Immature natural killer cell (primary cell): Measurements from ENCODE around the gene BMF. TPM values are rescaled to one million over a fixed set of nuclear protein-coding genes. Genes with fewer than 3 reads are reported as not detected.
"Not testable (repeated sequence)": the region's sequence is repeated elsewhere in the genome, so short reads cannot be mapped to it uniquely, and the experiment has no call there.

ENCODE experiments used
- DNase-seq, 3 donors: peaks; one replicate each; pipeline ENCODE4 v3.0.0; 2022; ENCODE audit warnings: mixed read lengths in 1 of 3
- H3K27ac Mint-ChIP-seq, 6 donors: one replicate each; pipeline ENCODE4 v1.8.0; 2020; ENCODE audit warnings: mixed read lengths in 6 of 6, mild to moderate bottlenecking in 5 of 6, inconsistent platforms in 4 of 6, moderate library complexity in 3 of 6
- H3K27me3 Mint-ChIP-seq, 3 donors: one replicate each; pipeline ENCODE4 v1.8.0; 2020 to 2021; ENCODE audit warnings: low read depth in 3 of 3, mild to moderate bottlenecking in 3 of 3, mixed read lengths in 3 of 3, moderate library complexity in 3 of 3, inconsistent platforms in 1 of 3
- H3K36me3 Mint-ChIP-seq, 3 donors: one replicate each; pipeline ENCODE4 v1.8.0; 2020; ENCODE audit warnings: mixed read lengths in 3 of 3, inconsistent platforms in 2 of 3, mild to moderate bottlenecking in 2 of 3
- H3K4me1 Mint-ChIP-seq, 2 donors: one replicate each; pipeline ENCODE4 v1.8.0; 2020; ENCODE audit warnings: inconsistent platforms in 2 of 2, mild to moderate bottlenecking in 2 of 2, mixed read lengths in 2 of 2, moderate library complexity in 1 of 2
- H3K4me3 Mint-ChIP-seq, 5 donors: one replicate each; pipeline ENCODE4 v1.8.0; 2020; ENCODE audit warnings: mild to moderate bottlenecking in 5 of 5, mixed read lengths in 5 of 5, inconsistent platforms in 3 of 5, moderate library complexity in 3 of 5
- H3K9me3 Mint-ChIP-seq, 6 donors: one replicate each; pipeline ENCODE4 v1.8.0; 2020; ENCODE audit warnings: mild to moderate bottlenecking in 6 of 6, mixed read lengths in 6 of 6, inconsistent platforms in 4 of 6, moderate library complexity in 3 of 6
- polyA plus RNA-seq, 3 donors: library from polyadenylated mRNA; unstranded; fragments of 300-500 nt; fragmentation: Illumina TruSeq; gene quantifications; one replicate each; pipeline ENCODE4 v1.2.3, GENCODE V29; 2021

Gene BMF
- polyA plus RNA-seq = under 1 TPM in 2 of 3 donors, not detected in 1; 0.38 to 0.80 TPM

- peak within 1 kb of the TSS; percentile 90 to 98 (median 97) for H3K4me3 Mint-ChIP-seq
- peaks cover 24 to 25% of the 10 kb centered on the region in 2 donors for H3K4me1 Mint-ChIP-seq
- peak within 1 kb of the TSS; percentile 22 to 91 (median 69) for H3K27ac Mint-ChIP-seq
- H3K9me3 Mint-ChIP-seq = peaks cover 0 to 1% (median 0%) of the 10 kb centered on the region in 6 donors
- peaks cover 2 to 11% (median 11%) of the 10 kb centered on the region in 3 donors for H3K27me3 Mint-ChIP-seq
- H3K36me3 Mint-ChIP-seq = no peaks in the 10 kb centered on the region
- peak; percentile 91 to 93 (median 93) for DNase-seq
Measured at GRCh38 chr15:40108855-40109735, at the start of gene BMF. Gene BMF, minus strand, starts transcription at chr15:40108879. Its CDS starts 2,793 bp downstream, at chr15:40106086.

DNA sequence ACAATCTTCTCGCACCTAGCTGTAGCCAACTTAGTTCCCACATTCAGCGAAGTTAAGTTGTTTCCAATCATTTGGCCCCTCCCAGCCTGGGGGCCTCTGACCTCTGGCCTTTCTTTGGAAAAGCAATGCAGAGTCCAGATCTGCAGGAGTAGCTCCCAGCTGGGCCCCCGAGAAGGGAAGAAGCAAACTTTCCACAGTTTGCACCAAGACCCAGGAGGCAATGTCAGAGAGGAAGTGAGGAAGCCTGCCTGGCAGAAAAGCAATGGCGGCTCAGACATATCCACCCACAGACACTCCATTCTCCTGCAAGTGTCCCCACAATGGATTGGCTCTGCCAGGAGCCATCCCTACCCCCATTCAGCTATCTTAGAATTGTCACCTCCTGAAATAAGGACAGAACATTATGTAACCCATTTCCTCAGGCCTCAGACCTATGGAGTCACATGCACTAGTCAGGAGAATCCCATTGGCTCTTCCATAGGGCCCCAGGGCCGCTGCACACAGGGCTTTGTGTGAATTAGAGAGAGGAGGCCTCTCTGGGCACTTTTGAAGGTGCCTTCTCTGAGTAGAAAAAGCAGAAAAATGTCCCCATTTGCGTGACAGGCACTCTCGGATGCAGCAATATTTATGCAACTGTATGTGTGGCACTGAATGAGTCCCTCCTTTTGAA is 49.2 kb upstream of the BMF start:
- Mint-ChIP-seq H3K9me3 (no peaks in the 10 kb centered on the region), H3K4me1 (peaks cover 0 to 5% of the 10 kb centered on the region in 2 donors), H3K27me3 (peaks cover 0 to 2% (median 2%) of the 10 kb centered on the region in 3 donors), H3K36me3 (no peaks in the 10 kb centered on the region), H3K4me3 (no peak overlapping the region), H3K27ac (no peak overlapping the region)
- no peak for DNase-seq

- no peak for DNase-seq
- Mint-ChIP-seq H3K9me3 (no peaks in the 10 kb centered on the region), H3K4me1 (peaks cover 0 to 5% of the 10 kb centered on the region in 2 donors), H3K4me3 (no peak overlapping the region), H3K27ac (peak overlapping the region in 1 of 6 donors; percentile 58), H3K27me3 (peaks cover 2 to 8% (median 4%) of the 10 kb centered on the region in 3 donors), H3K36me3 (no peaks in the 10 kb centered on the region)
Measured at GRCh38 chr15:40155270-40155910, 46.7 kb upstream of the BMF start.

DNA sequence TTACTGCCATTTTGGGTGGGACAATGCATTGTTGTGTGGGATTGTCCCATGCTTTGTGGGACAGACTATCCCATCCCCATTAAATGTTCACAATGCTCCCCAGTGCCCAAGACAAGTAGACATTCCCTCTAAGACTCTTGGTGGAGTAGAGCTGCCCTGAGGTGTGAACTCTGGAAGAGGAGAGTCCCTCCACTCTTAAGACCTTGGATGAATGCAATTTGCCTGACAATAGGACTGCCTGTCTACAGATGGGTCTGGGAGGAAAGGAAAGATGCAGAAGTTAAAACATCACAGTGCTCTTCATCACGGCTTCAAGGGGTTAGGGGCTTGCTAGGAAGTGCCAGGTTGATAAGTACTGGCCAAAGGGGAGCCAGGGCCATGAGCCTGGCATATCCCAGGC is 46.1 kb upstream of the BMF start:
- not testable (repeated sequence) for H3K9me3 Mint-ChIP-seq, H3K27ac Mint-ChIP-seq, H3K4me3 Mint-ChIP-seq, H3K4me1 Mint-ChIP-seq, DNase-seq, H3K36me3 Mint-ChIP-seq
- H3K27me3 Mint-ChIP-seq = peaks cover 4 to 10% (median 4%) of the 10 kb centered on the region in 3 donors

DNA sequence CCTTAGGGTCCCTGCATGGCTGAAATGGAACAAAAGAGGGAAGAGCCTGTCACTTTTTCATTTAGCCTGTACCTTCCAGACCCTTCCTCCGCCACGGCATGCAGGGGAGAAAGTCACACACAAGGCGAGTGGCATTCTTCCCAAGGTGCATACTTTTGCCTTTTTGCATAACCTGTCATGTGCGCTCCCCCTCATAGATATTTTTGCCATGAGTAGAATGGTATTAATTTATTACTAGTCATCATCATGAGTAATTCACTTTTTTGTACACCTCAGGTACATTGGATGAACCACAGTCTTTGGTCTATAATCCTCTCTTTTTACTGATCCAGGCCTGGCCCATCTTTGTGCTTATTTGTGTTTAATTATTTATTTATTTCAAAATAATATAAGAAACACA is 43.3 kb upstream of the BMF start:
- no peak overlapping the region for H3K4me3 Mint-ChIP-seq
- DNase-seq = no peak
- no peaks in the 10 kb centered on the region for H3K36me3 Mint-ChIP-seq
- H3K27me3 Mint-ChIP-seq = peaks cover 4 to 12% (median 5%) of the 10 kb centered on the region in 3 donors
- no peak overlapping the region for H3K27ac Mint-ChIP-seq
- H3K9me3 Mint-ChIP-seq = no peaks in the 10 kb centered on the region
- no peaks in the 10 kb centered on the region for H3K4me1 Mint-ChIP-seq

- no peak overlapping the region for H3K27ac Mint-ChIP-seq
- no peak for DNase-seq
Measured at GRCh38 chr15:40151499-40151898, 42.8 kb upstream of the BMF start.

DNA sequence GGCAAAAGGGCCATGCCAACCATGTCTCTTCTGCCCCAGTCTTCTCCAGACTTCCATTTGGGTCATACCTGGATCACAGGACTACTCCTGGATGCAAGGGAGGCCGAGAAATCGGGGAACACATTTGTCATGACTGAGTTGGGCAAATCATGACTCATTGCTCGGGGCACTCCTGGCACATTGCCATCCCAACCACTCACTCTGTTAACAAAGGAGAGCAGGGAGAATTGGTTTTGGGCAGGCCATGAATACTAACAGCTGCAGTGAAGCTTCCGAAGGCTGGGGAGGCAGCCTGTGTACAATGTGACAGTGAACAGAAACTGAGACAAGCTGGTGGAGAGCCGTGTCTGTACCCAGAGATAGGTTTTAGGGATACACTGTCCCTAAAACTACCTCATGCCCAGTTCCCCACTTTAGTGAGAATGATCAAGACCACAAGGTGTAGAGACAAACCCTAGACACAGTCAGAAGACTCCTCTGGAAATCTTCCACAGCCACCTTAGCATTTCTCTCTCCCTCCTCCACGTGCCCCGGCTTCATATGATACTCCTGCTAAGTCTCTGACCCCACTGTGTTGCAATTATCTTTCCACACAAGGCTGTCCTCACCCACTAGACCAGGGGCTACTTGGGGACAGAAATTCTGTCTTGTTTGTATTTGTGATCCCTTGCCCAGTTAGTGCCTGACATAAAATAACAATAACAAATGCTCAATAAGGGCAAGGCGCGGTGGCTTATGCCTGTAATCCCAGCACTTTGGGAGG is 41.7 kb upstream of the BMF start:
- Mint-ChIP-seq H3K4me1 (no peaks in the 10 kb centered on the region), H3K27ac (no peak overlapping the region), H3K27me3 (peaks cover 3 to 10% (median 4%) of the 10 kb centered on the region in 3 donors), H3K4me3 (no peak overlapping the region), H3K9me3 (no peaks in the 10 kb centered on the region), H3K36me3 (no peaks in the 10 kb centered on the region)
- no peak for DNase-seq

More at GRCh38 chr15:40151499-40151898, 42.8 kb upstream of the BMF start:
- Mint-ChIP-seq H3K27me3 (peaks cover 4 to 12% (median 5%) of the 10 kb centered on the region in 3 donors), H3K4me3 (no peak overlapping the region), H3K9me3 (no peaks in the 10 kb centered on the region), H3K4me1 (no peaks in the 10 kb centered on the region), H3K36me3 (no peaks in the 10 kb centered on the region)

DNA sequence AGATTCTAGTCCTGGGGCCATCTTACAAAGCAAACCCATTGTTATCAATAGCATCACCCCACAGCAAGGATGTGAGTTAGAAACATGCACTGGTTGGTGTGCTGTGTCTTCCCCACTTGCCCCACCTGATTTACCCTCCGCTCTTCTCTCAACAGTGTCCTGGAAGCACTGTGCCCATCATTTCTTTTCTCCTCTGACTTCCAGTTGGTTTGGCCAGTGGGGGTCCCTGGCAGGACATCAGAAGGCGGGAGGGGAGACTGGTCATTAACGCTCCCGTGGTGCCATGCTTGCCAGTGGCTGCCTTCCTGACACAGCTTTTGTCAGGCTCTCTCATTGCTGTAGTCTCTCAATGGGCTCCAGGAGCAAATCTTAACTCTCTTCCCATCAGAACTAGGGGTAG is 40.7 kb upstream of the BMF start:
- Mint-ChIP-seq H3K27me3 (peaks cover 3 to 10% (median 4%) of the 10 kb centered on the region in 3 donors), H3K36me3 (no peaks in the 10 kb centered on the region), H3K4me1 (no peaks in the 10 kb centered on the region), H3K27ac (no peak overlapping the region), H3K9me3 (no peaks in the 10 kb centered on the region), H3K4me3 (no peak overlapping the region)
- no peak for DNase-seq

- Mint-ChIP-seq H3K9me3 (no peaks in the 10 kb centered on the region), H3K36me3 (no peaks in the 10 kb centered on the region), H3K4me1 (no peaks in the 10 kb centered on the region), H3K27ac (no peak overlapping the region), H3K27me3 (peaks cover 0 to 9% (median 6%) of the 10 kb centered on the region in 3 donors), H3K4me3 (no peak overlapping the region)
- DNase-seq = no peak
Measured at GRCh38 chr15:40146037-40146436, 37.4 kb upstream of the BMF start.

- Mint-ChIP-seq H3K4me1 (no peaks in the 10 kb centered on the region), H3K27me3 (peaks cover 0 to 4% (median 3%) of the 10 kb centered on the region in 3 donors), H3K9me3 (no peaks in the 10 kb centered on the region), H3K36me3 (no peaks in the 10 kb centered on the region), H3K4me3 (no peak overlapping the region), H3K27ac (no peak overlapping the region)
- DNase-seq = no peak
Measured at GRCh38 chr15:40142428-40142827, 33.7 kb upstream of the BMF start.

GRCh38 chr15:40138201-40138570 is 29.5 kb upstream of the BMF start:
- H3K36me3 Mint-ChIP-seq, H3K4me3 Mint-ChIP-seq, DNase-seq, H3K27me3 Mint-ChIP-seq, H3K27ac Mint-ChIP-seq, H3K4me1 Mint-ChIP-seq, H3K9me3 Mint-ChIP-seq: not testable (repeated sequence)

DNA sequence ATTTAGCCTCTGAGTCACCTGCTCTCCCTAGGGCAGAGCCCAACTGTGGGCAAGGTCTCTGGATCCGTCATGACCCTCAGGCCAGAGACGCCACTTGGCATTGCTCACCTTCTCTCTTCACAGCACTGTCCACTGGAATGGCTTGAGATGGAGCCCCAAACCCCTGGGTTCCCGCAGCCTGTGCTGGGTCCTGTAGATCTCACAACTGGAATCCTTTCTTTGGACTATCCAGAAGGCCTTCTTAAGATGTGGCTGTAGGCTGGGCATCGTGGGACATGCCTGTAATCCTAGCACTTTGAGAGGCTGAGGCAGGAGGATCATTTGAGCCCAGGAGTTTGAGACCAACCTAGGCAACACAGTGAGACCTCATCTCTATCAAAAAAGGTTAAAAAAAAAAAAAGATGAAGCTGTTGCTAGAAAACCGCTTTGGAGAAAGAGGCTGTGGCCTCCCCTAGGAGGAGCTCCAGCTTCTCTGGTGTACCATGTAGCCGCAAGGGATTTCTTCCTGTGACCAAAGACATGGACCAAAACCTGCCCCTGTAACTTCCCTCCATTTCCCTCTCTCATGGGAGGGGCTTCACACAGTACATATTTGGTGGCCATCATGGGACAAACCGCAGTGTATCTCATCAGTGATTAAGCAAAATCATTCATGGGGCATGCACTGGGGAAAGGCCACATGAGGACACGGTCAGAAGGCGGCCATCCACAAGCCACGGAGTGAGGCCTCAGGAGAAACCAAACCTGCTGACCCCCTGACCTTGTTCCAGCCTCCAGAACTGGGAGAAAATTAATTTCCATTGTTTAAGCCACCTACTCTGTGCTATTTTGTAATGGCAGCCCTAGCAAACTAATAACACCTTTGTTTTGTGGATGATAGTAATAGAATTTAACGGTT is 28.9 kb upstream of the BMF start:
- no peak for DNase-seq
- no peaks in the 10 kb centered on the region for H3K9me3 Mint-ChIP-seq
- H3K27ac Mint-ChIP-seq = no peak overlapping the region
- no peaks in the 10 kb centered on the region for H3K36me3 Mint-ChIP-seq
- peaks cover 0 to 4% (median 0%) of the 10 kb centered on the region in 3 donors for H3K27me3 Mint-ChIP-seq
- no peak overlapping the region for H3K4me3 Mint-ChIP-seq
- H3K4me1 Mint-ChIP-seq = no peaks in the 10 kb centered on the region
